ENCODE data around the gene CCSER1.

The CCSER1 gene

DNA sequence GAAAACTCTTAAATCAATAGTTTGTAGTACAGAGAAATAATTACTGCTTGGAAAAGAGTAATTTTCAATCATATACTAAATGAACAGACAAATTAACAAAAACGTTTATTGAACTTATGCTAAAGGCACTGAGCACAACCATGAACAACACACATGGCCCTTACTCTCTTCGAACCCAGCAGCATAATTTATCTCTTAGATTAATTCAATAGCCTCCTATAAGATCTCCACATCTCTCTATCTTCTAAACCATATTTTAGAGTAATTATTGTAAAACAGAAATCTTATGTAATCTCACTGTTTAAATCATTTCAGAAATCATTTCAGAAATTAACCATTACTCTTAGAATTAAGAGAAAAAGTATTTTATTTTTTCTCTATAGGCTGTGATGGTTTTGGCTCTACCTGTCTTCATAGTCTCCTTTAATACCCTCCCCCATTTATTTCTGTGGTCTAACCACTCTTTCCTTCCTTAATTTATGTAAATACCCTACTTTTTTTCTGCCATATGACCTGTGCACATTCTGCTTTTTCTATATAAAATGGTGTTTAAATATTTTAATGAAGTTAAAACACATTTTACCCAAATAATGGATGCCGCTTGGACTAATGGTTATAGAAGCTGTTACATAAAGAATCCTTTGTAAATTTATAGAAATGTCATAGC lies 218.5 kb downstream of the CCSER1 start:
- Histone ChIP-seq H3K36me3 (ENCODE audit: control insufficient read depth, low read length) (no peaks in the 10 kb centered on the region), H3K4me1 (ENCODE audit: control insufficient read depth, low read length) (no peaks in the 10 kb centered on the region), H3K9me2 (replicated peaks; ENCODE audit: control insufficient read depth, low read length) (no peaks in the 10 kb centered on the region), H3K79me2 (ENCODE audit: control insufficient read depth, low read length) (no peaks in the 10 kb centered on the region), H3K27ac (ENCODE audit: low read depth, low read length) (no peak overlapping the region), H4K20me1 (ENCODE audit: control insufficient read depth, insufficient read depth, low read depth, low read length) (no peaks in the 10 kb centered on the region), H3K4me3 (ENCODE audit: low read length) (no peak overlapping the region), H3F3A (ENCODE audit: control insufficient read depth, insufficient read depth) (no peaks in the 10 kb centered on the region), H3K4me2 (ENCODE audit: low read length) (no peak overlapping the region), H3K27me3 (ENCODE audit: control insufficient read depth, low read length) (no peaks in the 10 kb centered on the region), H3K9me3 (ENCODE audit: control insufficient read depth, insufficient read depth, low read length) (no peaks in the 10 kb centered on the region)
- TF ChIP-seq, protein P1, sequence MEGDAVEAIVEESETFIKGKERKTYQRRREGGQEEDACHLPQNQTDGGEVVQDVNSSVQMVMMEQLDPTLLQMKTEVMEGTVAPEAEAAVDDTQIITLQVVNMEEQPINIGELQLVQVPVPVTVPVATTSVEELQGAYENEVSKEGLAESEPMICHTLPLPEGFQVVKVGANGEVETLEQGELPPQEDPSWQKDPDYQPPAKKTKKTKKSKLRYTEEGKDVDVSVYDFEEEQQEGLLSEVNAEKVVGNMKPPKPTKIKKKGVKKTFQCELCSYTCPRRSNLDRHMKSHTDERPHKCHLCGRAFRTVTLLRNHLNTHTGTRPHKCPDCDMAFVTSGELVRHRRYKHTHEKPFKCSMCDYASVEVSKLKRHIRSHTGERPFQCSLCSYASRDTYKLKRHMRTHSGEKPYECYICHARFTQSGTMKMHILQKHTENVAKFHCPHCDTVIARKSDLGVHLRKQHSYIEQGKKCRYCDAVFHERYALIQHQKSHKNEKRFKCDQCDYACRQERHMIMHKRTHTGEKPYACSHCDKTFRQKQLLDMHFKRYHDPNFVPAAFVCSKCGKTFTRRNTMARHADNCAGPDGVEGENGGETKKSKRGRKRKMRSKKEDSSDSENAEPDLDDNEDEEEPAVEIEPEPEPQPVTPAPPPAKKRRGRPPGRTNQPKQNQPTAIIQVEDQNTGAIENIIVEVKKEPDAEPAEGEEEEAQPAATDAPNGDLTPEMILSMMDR (IDR thresholded peaks at IDR 0.05; ENCODE audit: low read depth, low read length, poor library complexity, severe bottlenecking): no peak
- no peak for TF ChIP-seq EZH2phosphoT487 (IDR thresholded peaks at IDR 0.05; ENCODE audit: borderline replicate concordance, low read length)

DNA sequence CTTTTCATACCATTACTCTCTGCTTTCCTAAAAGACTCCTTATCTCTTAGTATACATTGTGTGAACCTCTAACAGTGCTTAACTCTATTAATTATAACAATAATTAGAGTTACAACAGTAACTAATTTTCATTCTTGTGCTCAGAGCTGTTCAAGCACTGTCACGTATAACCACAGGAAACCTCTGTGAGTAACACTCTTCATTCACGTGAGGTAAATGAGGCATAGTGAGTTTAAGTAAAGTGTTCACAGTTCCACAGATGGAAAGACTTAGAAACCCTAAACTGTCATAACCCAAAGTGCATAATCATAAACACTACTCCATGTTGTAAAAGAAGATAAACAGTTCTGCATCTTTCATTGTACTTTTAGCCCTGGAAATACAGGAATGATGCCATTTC lies 222.4 kb downstream of the CCSER1 start:
- Histone ChIP-seq H4K20me1 (ENCODE audit: control insufficient read depth, insufficient read depth, low read depth, low read length) (no peaks in the 10 kb centered on the region), H3K4me3 (ENCODE audit: low read length) (no peak overlapping the region), H3K36me3 (ENCODE audit: control insufficient read depth, low read length) (no peaks in the 10 kb centered on the region), H3K9me3 (ENCODE audit: control insufficient read depth, insufficient read depth, low read length) (no peaks in the 10 kb centered on the region), H3K27ac (ENCODE audit: low read depth, low read length) (no peak overlapping the region), H3K9me2 (replicated peaks; ENCODE audit: control insufficient read depth, low read length) (no peaks in the 10 kb centered on the region), H3K4me1 (ENCODE audit: control insufficient read depth, low read length) (no peaks in the 10 kb centered on the region), H3K27me3 (ENCODE audit: control insufficient read depth, low read length) (no peaks in the 10 kb centered on the region), H3K79me2 (ENCODE audit: control insufficient read depth, low read length) (no peaks in the 10 kb centered on the region), H3F3A (ENCODE audit: control insufficient read depth, insufficient read depth) (no peaks in the 10 kb centered on the region), H3K4me2 (ENCODE audit: low read length) (no peak overlapping the region)
- TF ChIP-seq, protein P1 (IDR thresholded peaks at IDR 0.05; ENCODE audit: low read depth, low read length, poor library complexity, severe bottlenecking): no peak
- TF ChIP-seq EZH2phosphoT487 (IDR thresholded peaks at IDR 0.05; ENCODE audit: borderline replicate concordance, low read length): no peak

DNA sequence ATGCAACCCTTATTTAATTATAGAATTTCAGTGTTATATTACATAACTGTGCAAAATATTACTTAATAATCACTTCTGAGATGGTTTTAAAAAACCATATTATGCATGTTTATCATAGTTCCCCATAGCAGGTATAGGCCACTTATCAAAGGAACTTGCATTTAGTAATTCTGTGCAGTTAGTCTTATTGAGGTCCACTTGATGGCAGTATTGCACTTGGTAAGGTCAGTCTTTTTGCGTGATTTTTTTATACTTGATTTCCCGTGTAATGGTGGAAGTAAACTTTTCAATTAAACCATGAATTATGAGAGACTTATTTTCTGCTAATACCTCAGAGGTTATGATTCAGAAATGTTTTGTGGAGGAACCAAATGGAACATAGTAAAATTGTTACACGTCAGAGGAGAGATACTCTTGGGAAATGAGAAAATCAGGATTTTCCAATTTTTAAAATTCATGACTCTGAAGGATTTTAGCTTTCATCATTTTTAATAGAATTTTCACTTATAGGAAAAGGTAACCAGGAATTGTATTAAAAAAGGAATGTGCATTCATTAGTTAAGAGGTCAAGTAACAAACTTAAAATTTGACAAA lies 230.0 kb downstream of the CCSER1 start:
- Histone ChIP-seq H3K36me3 (ENCODE audit: control insufficient read depth, low read length) (no peaks in the 10 kb centered on the region), H3F3A (ENCODE audit: control insufficient read depth, insufficient read depth) (no peaks in the 10 kb centered on the region), H3K9me3 (ENCODE audit: control insufficient read depth, insufficient read depth, low read length) (no peaks in the 10 kb centered on the region), H3K27me3 (ENCODE audit: control insufficient read depth, low read length) (no peaks in the 10 kb centered on the region), H3K4me2 (ENCODE audit: low read length) (no peak overlapping the region), H4K20me1 (ENCODE audit: control insufficient read depth, insufficient read depth, low read depth, low read length) (no peaks in the 10 kb centered on the region), H3K4me3 (ENCODE audit: low read length) (no peak overlapping the region), H3K27ac (ENCODE audit: low read depth, low read length) (no peak overlapping the region), H3K4me1 (ENCODE audit: control insufficient read depth, low read length) (no peaks in the 10 kb centered on the region), H3K9me2 (replicated peaks; ENCODE audit: control insufficient read depth, low read length) (no peaks in the 10 kb centered on the region), H3K79me2 (ENCODE audit: control insufficient read depth, low read length) (no peaks in the 10 kb centered on the region)
- no peak for TF ChIP-seq EZH2phosphoT487 (IDR thresholded peaks at IDR 0.05; ENCODE audit: borderline replicate concordance, low read length)
- TF ChIP-seq, protein P1 (IDR thresholded peaks at IDR 0.05; ENCODE audit: low read depth, low read length, poor library complexity, severe bottlenecking): peak; percentile 48
